Measurements from ENCODE around the gene ZNF556. TPM values are rescaled to one million over a fixed set of nuclear protein-coding genes. Genes with fewer than 3 reads are reported as not detected.

Gene ZNF556
- polyA plus RNA-seq, 1 donor from 2014 or later: not detected

DNA sequence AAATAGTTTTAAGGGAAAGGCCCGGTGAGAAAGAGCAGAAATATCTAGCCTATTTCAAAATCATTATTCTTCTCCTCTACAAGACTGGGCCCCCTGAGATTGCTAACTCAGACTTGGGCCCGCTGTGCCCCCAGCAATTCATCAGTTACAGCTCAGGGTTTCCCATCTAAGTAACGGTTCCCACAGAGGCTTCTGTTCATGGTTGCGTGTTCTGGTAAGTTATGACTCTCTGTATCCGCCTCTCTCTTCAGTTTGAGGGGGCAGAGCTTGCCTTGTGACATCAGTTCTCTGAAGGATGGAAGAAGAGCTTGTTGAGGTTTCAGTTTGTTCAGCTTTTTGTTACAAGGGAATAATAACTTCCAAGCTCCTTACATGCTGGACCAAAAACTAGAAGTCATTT lies 45.2 kb downstream of the ZNF556 start:
- Mint-ChIP-seq H3K9me3 (peaks cover 4 to 11% (median 6%) of the 10 kb centered on the region in 3 donors), H3K27ac (no peak overlapping the region), H3K4me3 (no peak overlapping the region), H3K36me3 (peaks cover 18% of the 10 kb centered on the region), H3K4me1 (peaks cover 4 to 8% (median 5%) of the 10 kb centered on the region in 3 donors), H3K27me3 (no peaks in the 10 kb centered on the region)

- Mint-ChIP-seq H3K4me3 (no peak overlapping the region), H3K4me1 (peaks cover 0 to 6% (median 0%) of the 10 kb centered on the region in 3 donors), H3K27me3 (no peaks in the 10 kb centered on the region), H3K27ac (no peak overlapping the region), H3K9me3 (peaks cover 5 to 20% (median 10%) of the 10 kb centered on the region in 3 donors), H3K36me3 (peaks cover 19% of the 10 kb centered on the region)
Observed at GRCh38 chr19:2917275-2918184, 50.4 kb downstream of the ZNF556 start.

DNA sequence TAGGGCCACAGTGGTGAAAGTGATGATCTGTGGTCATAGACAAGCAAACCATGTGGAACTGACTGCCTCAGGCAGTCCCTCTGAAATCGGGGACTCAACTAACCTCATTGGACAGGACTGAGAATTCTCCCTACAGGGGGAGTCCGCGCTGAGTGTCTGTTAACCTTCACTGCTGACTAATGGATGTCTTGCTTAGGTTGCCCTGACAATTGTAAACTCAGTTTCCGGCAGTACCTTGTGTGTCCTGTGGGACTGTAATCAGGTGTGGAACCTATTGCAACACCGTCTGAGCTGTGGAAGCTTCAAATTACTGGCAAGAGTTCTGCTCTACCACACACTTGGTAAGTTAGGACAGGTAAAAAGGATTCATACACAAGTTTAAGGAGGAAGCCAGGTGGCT lies 55.9 kb downstream of the ZNF556 start:
- Mint-ChIP-seq H3K9me3 (peaks cover 0 to 3% (median 2%) of the 10 kb centered on the region in 3 donors), H3K27ac (no peak overlapping the region), H3K27me3 (no peaks in the 10 kb centered on the region), H3K36me3 (peaks cover 3% of the 10 kb centered on the region), H3K4me3 (no peak overlapping the region), H3K4me1 (no peaks in the 10 kb centered on the region)

GRCh38 chr19:2923510-2923909 lies 56.4 kb downstream of the ZNF556 start:
- no peak overlapping the region for H3K27ac Mint-ChIP-seq
- H3K27me3 Mint-ChIP-seq: no peaks in the 10 kb centered on the region
- H3K36me3 Mint-ChIP-seq: peaks cover 2% of the 10 kb centered on the region
- no peaks in the 10 kb centered on the region for H3K9me3 Mint-ChIP-seq
- no peaks in the 10 kb centered on the region for H3K4me1 Mint-ChIP-seq
- no peak overlapping the region for H3K4me3 Mint-ChIP-seq

- Mint-ChIP-seq H3K4me3 (no peak overlapping the region), H3K36me3 (peaks cover 6% of the 10 kb centered on the region), H3K27me3 (no peaks in the 10 kb centered on the region), H3K9me3 (peaks cover 4 to 8% (median 7%) of the 10 kb centered on the region in 3 donors), H3K4me1 (peaks cover 0 to 2% (median 1%) of the 10 kb centered on the region in 3 donors), H3K27ac (peak overlapping the region in 1 of 3 donors; percentile 90)
Observed at GRCh38 chr19:2926341-2927031, 59.4 kb downstream of the ZNF556 start.

- no peaks in the 10 kb centered on the region for H3K27me3 Mint-ChIP-seq
- peaks cover 5 to 10% (median 9%) of the 10 kb centered on the region in 3 donors for H3K9me3 Mint-ChIP-seq
- peaks cover 0 to 2% (median 1%) of the 10 kb centered on the region in 3 donors for H3K4me1 Mint-ChIP-seq
- H3K36me3 Mint-ChIP-seq: peaks cover 8% of the 10 kb centered on the region
- H3K27ac Mint-ChIP-seq: no peak overlapping the region
- H3K4me3 Mint-ChIP-seq: no peak overlapping the region
Observed at GRCh38 chr19:2927032-2927430, 59.9 kb downstream of the ZNF556 start.

Other genes starting within 250 kb of the ZNF556 start
- 74.6 TPM for gene GNG7, start 164.6 kb upstream of the ZNF556 start, polyA plus RNA-seq
- 0.64 TPM for gene DIRAS1, start 146.0 kb upstream of the ZNF556 start, polyA plus RNA-seq
- gene SLC39A3, start 127.3 kb upstream of the ZNF556 start, polyA plus RNA-seq: 86.9 TPM
- 44.2 TPM for gene SGTA, start 84.1 kb upstream of the ZNF556 start, polyA plus RNA-seq
- 54.4 TPM for gene THOP1, start 81.8 kb upstream of the ZNF556 start, polyA plus RNA-seq
- gene ZNF554, start 47.5 kb upstream of the ZNF556 start, polyA plus RNA-seq: 4.7 TPM
- gene ZNF555, start 25.9 kb upstream of the ZNF556 start, polyA plus RNA-seq: 6.3 TPM
- 2.9 TPM for gene ZNF57, start 33.6 kb downstream of the ZNF556 start, polyA plus RNA-seq
- 1.7 TPM for gene ZNF77, start 77.6 kb downstream of the ZNF556 start, polyA plus RNA-seq
- 0.16 TPM for gene TLE6, start 110.2 kb downstream of the ZNF556 start, polyA plus RNA-seq
- 0.56 TPM for gene TLE2, start 161.9 kb downstream of the ZNF556 start, polyA plus RNA-seq
- gene TLE5, start 195.2 kb downstream of the ZNF556 start, polyA plus RNA-seq: 443 TPM
- 0.30 TPM for gene GNA11, start 227.0 kb downstream of the ZNF556 start, polyA plus RNA-seq

Measured in IgD-negative memory B cell (primary cell).